ENCODE data around the gene ZFP2. TPM values are rescaled to one million over a fixed set of nuclear protein-coding genes. Genes with fewer than 3 reads are reported as not detected.

The ZFP2 gene
- not detected for polyA plus RNA-seq (2012; ENCODE audit: insufficient read length, low read depth)

DNA sequence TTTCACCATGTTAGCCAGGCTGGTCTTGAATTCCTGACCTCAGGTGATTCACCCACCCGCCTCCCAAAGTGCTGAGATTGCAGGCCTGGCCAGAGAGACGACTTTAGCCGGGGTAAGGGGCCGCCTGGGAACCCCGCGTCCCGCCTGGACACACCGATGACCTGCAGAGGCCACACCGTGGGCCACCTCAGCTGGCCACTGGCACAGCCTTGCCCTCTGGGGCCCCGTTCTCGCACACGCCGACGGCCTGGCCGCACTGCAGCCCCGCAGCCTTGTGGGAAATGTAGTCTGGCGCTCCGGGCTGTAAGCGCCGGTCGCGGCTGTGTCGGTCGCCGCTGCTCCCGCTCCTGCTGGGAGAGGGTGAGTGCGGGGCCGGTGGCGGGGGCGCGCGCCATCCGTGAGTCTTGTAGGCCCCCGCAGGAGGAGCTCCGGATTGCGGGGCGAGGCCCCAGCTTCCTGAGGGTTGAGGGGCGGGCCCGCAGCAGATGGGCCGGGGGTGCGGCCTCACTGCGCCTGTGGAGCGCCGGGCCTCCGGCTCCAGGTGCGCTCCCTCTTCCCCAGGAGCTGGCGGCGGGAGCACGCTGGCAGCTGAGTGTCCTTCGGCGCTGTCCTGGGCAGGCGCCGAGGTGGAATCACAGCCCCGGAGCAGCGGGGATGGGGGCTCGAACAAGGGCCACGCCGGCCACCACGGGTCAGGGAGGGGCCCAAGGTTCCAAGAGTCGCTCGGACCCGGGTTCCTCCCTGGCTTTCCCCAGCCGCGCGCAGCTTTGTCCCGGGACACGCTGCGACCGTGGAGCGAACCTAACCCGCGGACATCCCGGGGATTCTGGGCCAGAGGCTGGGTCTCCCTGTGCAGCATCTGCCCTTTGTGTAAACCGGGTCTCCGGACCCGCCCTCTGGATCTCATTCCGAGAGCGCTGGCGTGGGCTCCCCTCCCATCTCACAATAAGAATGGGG is at the start of gene ZFP2:
ZFP2 (plus strand) TSS at position 299 of the 957 bp plus-strand sequence. CDS start 35,401 bp downstream, outside the sequence.
- TF ChIP-seq TAF1 (IDR thresholded peaks at IDR 0.05; ENCODE audit: borderline replicate concordance, insufficient read depth, low read length): no peak
- TF ChIP-seq, protein P1, sequence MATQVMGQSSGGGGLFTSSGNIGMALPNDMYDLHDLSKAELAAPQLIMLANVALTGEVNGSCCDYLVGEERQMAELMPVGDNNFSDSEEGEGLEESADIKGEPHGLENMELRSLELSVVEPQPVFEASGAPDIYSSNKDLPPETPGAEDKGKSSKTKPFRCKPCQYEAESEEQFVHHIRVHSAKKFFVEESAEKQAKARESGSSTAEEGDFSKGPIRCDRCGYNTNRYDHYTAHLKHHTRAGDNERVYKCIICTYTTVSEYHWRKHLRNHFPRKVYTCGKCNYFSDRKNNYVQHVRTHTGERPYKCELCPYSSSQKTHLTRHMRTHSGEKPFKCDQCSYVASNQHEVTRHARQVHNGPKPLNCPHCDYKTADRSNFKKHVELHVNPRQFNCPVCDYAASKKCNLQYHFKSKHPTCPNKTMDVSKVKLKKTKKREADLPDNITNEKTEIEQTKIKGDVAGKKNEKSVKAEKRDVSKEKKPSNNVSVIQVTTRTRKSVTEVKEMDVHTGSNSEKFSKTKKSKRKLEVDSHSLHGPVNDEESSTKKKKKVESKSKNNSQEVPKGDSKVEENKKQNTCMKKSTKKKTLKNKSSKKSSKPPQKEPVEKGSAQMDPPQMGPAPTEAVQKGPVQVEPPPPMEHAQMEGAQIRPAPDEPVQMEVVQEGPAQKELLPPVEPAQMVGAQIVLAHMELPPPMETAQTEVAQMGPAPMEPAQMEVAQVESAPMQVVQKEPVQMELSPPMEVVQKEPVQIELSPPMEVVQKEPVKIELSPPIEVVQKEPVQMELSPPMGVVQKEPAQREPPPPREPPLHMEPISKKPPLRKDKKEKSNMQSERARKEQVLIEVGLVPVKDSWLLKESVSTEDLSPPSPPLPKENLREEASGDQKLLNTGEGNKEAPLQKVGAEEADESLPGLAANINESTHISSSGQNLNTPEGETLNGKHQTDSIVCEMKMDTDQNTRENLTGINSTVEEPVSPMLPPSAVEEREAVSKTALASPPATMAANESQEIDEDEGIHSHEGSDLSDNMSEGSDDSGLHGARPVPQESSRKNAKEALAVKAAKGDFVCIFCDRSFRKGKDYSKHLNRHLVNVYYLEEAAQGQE (IDR thresholded peaks at IDR 0.05; ENCODE audit: insufficient read depth in 1 of 2, low read depth in 2 of 2, low read length in 2 of 2): no peak
- no peak for TF ChIP-seq POLR2AphosphoS5 (IDR thresholded peaks at IDR 0.05; ENCODE audit: low read depth, low read length)
- peak; percentile 49 for TF ChIP-seq FOXP2 (optimal IDR thresholded peaks at IDR 0.05; ENCODE audit: borderline replicate concordance, extremely low read depth, extremely low read length, insufficient read depth)

GRCh38 chr5:178849316-178849715 is 46.4 kb upstream of the ZFP2 start:
- TF ChIP-seq, protein P1 (IDR thresholded peaks at IDR 0.05; ENCODE audit: insufficient read depth in 1 of 2, low read depth in 2 of 2, low read length in 2 of 2): no peak
- TF ChIP-seq TAF1 (IDR thresholded peaks at IDR 0.05; ENCODE audit: borderline replicate concordance, insufficient read depth, low read length) (no peak), FOXP2 (optimal IDR thresholded peaks at IDR 0.05; ENCODE audit: borderline replicate concordance, extremely low read depth, extremely low read length, insufficient read depth) (no peak), SIN3A (IDR thresholded peaks at IDR 0.05; ENCODE audit: borderline replicate concordance, insufficient read depth, low read length) (no peak), POLR2AphosphoS5 (IDR thresholded peaks at IDR 0.05; ENCODE audit: low read depth, low read length) (no peak)

DNA sequence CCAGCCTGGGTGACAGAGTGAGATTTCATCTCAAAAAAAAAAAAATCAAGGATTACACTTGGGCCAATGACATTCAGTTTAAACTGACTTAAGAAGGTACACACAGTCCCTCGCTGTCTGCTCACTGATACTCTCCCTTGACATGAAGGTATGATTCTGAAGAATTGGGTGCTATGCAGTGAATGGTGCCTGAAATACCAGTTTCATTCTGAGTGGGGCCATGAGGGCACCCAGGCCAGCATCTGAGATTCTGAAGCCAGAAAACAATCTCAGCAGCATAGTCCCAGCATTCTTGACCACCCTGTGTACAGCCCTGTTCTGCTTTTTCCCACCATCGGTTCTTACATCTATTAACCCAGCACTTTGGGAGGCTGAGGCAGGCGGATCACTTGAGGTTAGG is 43.8 kb upstream of the ZFP2 start:
- no peak for TF ChIP-seq TAF1 (IDR thresholded peaks at IDR 0.05; ENCODE audit: borderline replicate concordance, insufficient read depth, low read length)
- TF ChIP-seq, protein P1 (IDR thresholded peaks at IDR 0.05; ENCODE audit: insufficient read depth in 1 of 2, low read depth in 2 of 2, low read length in 2 of 2): no peak
- no peak for TF ChIP-seq POLR2AphosphoS5 (IDR thresholded peaks at IDR 0.05; ENCODE audit: low read depth, low read length)
- no peak for TF ChIP-seq FOXP2 (optimal IDR thresholded peaks at IDR 0.05; ENCODE audit: borderline replicate concordance, extremely low read depth, extremely low read length, insufficient read depth)
- TF ChIP-seq SIN3A (IDR thresholded peaks at IDR 0.05; ENCODE audit: borderline replicate concordance, insufficient read depth, low read length): no peak

GRCh38 chr5:178854284-178854683 is 41.4 kb upstream of the ZFP2 start:
- TF ChIP-seq, protein P1 (IDR thresholded peaks at IDR 0.05; ENCODE audit: insufficient read depth in 1 of 2, low read depth in 2 of 2, low read length in 2 of 2): no peak
- TF ChIP-seq TAF1 (IDR thresholded peaks at IDR 0.05; ENCODE audit: borderline replicate concordance, insufficient read depth, low read length) (no peak), SIN3A (IDR thresholded peaks at IDR 0.05; ENCODE audit: borderline replicate concordance, insufficient read depth, low read length) (no peak), FOXP2 (optimal IDR thresholded peaks at IDR 0.05; ENCODE audit: borderline replicate concordance, extremely low read depth, extremely low read length, insufficient read depth) (no peak), POLR2AphosphoS5 (IDR thresholded peaks at IDR 0.05; ENCODE audit: low read depth, low read length) (no peak)

Measured in PFSK-1 (cell line).